H1 (cell line): ENCODE data around the gene APBB1. TPM values are rescaled to one million over a fixed set of nuclear protein-coding genes. Genes with fewer than 3 reads are reported as not detected.

Experiments
- CHD7 ChIP-seq: fragments of 300-600 bp; sonication (generic); IDR thresholded peaks from 2 replicates; pipeline ENCODE4 v1.7.1; 2012; ENCODE audit warnings: low read length, moderate library complexity, mild to moderate bottlenecking, inconsistent platforms; ENCODE audit not compliant: insufficient replicate concordance
- E2F6 ChIP-seq: IDR thresholded peaks from 2 replicates; pipeline ENCODE4 v1.6.1; 2012; ENCODE audit warnings: inconsistent platforms
- GTF2F1 ChIP-seq: IDR thresholded peaks from 2 replicates; pipeline ENCODE4 v1.6.1; 2012; ENCODE audit warnings: low read depth, low read length, improper control_type of control experiment, borderline replicate concordance
- JUN ChIP-seq: IDR thresholded peaks from 2 replicates; pipeline ENCODE4 v1.6.1; 2011; ENCODE audit warnings: low read depth, mild to moderate bottlenecking, improper control_type of control experiment, low read length
- PHF8 ChIP-seq: fragments of 200-600 bp; sonication (generic); conservative IDR thresholded peaks from 2 replicates; pipeline ENCODE4 v1.7.1; 2012; ENCODE audit warnings: low read depth, mild to moderate bottlenecking, inconsistent platforms, low read length, moderate library complexity
- RXRA ChIP-seq: IDR thresholded peaks from 2 replicates; pipeline ENCODE4 v1.6.1; 2011; ENCODE audit warnings: low read depth, mild to moderate bottlenecking, low read length, moderate library complexity; ENCODE audit not compliant: insufficient read depth
- SIX5 ChIP-seq: IDR thresholded peaks from 2 replicates; pipeline ENCODE4 v1.6.1; 2011; ENCODE audit warnings: mild to moderate bottlenecking, low read depth, low read length
- SP2 ChIP-seq: IDR thresholded peaks from 2 replicates; pipeline ENCODE4 v1.6.1; 2012; ENCODE audit warnings: mild to moderate bottlenecking, low read length, inconsistent platforms
- ZNF274 ChIP-seq: IDR thresholded peaks from 2 replicates; pipeline ENCODE4 v1.7.0; 2012; ENCODE audit warnings: low read length, borderline replicate concordance; ENCODE audit errors: extremely low read depth
- polyA plus RNA-seq, 7 experiments: library from polyadenylated mRNA; depleted of rRNA in 3 of 7; stranded (reverse) in 5 of 7; unstranded in 2 of 7; fragments of >200 nt in 5 of 7; fragments of 200-250 nt in 2 of 7; gene quantifications; 1 replicate in 5 of 7; 2 replicates in 1 of 7; 4 replicates in 1 of 7; pipeline versions ENCODE4 v1.2.1 to v1.2.3, GENCODE V29; 2011 to 2013; ENCODE audit warnings: missing spikeins in 2 of 7, mixed read lengths in 2 of 7
- total RNA-seq: library from RNA; stranded (reverse); fragmentation: NEBNext Ultra II Directional; extraction: Animal tissue kit (Norgen Biotek cat#: 25700); gene quantifications from 2 replicates; pipeline ENCODE4 v1.2.1, GENCODE V29; 2021

Gene APBB1
- total and polyA plus RNA-seq, 2 of the 8 experiments (the other 6 are each of a cell fraction or from before 2014, with no cell fraction given), result 23.9 to 33.1 TPM

GRCh38 chr11:6437423-6437822 lies 18.5 kb upstream of the APBB1 start (continued):
- TF ChIP-seq CHD7 (no peak), JUN (no peak), PHF8 (no peak), SIX5 (no peak), SP2 (no peak), E2F6 (no peak), GTF2F1 (no peak), ZNF274 (no peak), RXRA (no peak)
